ENCODE measurements around the gene LILRA2. TPM values are rescaled to one million over a fixed set of nuclear protein-coding genes. Genes with fewer than 3 reads are reported as not detected.

LILRA2 gene
- total and polyA plus RNA-seq, 2 experiments from 2014 or later: not detected

DNA sequence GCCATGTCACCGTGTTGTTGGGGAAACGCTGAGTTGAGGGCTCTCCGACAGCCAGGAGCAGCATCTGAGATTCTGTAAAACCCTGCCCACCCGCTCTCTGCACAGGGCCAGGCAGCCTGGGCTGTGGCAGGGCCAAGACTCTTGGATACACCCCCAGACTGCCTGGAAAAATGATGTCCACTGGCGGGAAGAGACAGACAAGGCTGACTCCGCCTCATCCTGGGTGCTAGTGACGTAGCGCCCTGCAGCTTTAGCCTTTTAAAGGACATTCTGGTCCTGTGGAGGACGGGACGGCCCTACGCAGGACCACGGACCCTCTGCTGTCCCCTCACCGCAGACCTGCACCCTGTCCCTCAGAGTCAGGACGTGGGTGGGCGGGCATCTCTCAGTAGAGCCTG lies 20.7 kb upstream of the LILRA2 start:
- H3K27me3 Mint-ChIP-seq (ENCODE audit: insufficient read depth, low read depth, poor library complexity): peaks cover 3% of the 10 kb centered on the region
- Histone ChIP-seq H3K36me3 (ENCODE audit: insufficient read depth) (no peaks in the 10 kb centered on the region), H3K4me1 (ENCODE audit: insufficient read depth) (no peaks in the 10 kb centered on the region), H3K4me2 (no peak overlapping the region), H3F3A (replicated peaks; ENCODE audit: low read depth) (no peaks in the 10 kb centered on the region), H3K4me3 (no peak overlapping the region), H4K20me1 (replicated peaks; ENCODE audit: insufficient read depth) (no peaks in the 10 kb centered on the region), H3K79me2 (replicated peaks; ENCODE audit: insufficient read depth) (no peaks in the 10 kb centered on the region), H3K27me3 (ENCODE audit: insufficient read depth) (no peaks in the 10 kb centered on the region), H3K27ac (ENCODE audit: low read depth) (no peak overlapping the region), H2AFZ (no peak overlapping the region), H3K9me2 (ENCODE audit: insufficient read depth) (no peaks in the 10 kb centered on the region)
- no peak for ATAC-seq
- H3K9me3 Mint-ChIP-seq: peaks cover 94% of the 10 kb centered on the region
- H3K4me3 Mint-ChIP-seq: no peak overlapping the region
- TF ChIP-seq ZNF114 (CRISPR knock-in tag; IDR thresholded peaks at IDR 0.05) (no peak), CREB1 (CRISPR knock-in tag; IDR thresholded peaks at IDR 0.05; ENCODE audit: low read depth) (no peak), NANOG (IDR thresholded peaks at IDR 0.05; ENCODE audit: borderline replicate concordance) (no peak), POLR2AphosphoS5 (IDR thresholded peaks at IDR 0.05; ENCODE audit: low read depth) (no peak), EZH2 (IDR thresholded peaks at IDR 0.05; ENCODE audit: low read depth, unreplicated experiment) (no peak), ZNF331 (CRISPR knock-in tag; IDR thresholded peaks at IDR 0.05; ENCODE audit: low read depth) (no peak), STAT1 (IDR thresholded peaks at IDR 0.05; ENCODE audit: unreplicated experiment) (no peak)
- TF ChIP-seq, protein P1, sequence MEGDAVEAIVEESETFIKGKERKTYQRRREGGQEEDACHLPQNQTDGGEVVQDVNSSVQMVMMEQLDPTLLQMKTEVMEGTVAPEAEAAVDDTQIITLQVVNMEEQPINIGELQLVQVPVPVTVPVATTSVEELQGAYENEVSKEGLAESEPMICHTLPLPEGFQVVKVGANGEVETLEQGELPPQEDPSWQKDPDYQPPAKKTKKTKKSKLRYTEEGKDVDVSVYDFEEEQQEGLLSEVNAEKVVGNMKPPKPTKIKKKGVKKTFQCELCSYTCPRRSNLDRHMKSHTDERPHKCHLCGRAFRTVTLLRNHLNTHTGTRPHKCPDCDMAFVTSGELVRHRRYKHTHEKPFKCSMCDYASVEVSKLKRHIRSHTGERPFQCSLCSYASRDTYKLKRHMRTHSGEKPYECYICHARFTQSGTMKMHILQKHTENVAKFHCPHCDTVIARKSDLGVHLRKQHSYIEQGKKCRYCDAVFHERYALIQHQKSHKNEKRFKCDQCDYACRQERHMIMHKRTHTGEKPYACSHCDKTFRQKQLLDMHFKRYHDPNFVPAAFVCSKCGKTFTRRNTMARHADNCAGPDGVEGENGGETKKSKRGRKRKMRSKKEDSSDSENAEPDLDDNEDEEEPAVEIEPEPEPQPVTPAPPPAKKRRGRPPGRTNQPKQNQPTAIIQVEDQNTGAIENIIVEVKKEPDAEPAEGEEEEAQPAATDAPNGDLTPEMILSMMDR (conservative IDR thresholded peaks at IDR 0.05; ENCODE audit: low read depth in 2 of 2): no peak
- TF ChIP-seq, protein P2, sequence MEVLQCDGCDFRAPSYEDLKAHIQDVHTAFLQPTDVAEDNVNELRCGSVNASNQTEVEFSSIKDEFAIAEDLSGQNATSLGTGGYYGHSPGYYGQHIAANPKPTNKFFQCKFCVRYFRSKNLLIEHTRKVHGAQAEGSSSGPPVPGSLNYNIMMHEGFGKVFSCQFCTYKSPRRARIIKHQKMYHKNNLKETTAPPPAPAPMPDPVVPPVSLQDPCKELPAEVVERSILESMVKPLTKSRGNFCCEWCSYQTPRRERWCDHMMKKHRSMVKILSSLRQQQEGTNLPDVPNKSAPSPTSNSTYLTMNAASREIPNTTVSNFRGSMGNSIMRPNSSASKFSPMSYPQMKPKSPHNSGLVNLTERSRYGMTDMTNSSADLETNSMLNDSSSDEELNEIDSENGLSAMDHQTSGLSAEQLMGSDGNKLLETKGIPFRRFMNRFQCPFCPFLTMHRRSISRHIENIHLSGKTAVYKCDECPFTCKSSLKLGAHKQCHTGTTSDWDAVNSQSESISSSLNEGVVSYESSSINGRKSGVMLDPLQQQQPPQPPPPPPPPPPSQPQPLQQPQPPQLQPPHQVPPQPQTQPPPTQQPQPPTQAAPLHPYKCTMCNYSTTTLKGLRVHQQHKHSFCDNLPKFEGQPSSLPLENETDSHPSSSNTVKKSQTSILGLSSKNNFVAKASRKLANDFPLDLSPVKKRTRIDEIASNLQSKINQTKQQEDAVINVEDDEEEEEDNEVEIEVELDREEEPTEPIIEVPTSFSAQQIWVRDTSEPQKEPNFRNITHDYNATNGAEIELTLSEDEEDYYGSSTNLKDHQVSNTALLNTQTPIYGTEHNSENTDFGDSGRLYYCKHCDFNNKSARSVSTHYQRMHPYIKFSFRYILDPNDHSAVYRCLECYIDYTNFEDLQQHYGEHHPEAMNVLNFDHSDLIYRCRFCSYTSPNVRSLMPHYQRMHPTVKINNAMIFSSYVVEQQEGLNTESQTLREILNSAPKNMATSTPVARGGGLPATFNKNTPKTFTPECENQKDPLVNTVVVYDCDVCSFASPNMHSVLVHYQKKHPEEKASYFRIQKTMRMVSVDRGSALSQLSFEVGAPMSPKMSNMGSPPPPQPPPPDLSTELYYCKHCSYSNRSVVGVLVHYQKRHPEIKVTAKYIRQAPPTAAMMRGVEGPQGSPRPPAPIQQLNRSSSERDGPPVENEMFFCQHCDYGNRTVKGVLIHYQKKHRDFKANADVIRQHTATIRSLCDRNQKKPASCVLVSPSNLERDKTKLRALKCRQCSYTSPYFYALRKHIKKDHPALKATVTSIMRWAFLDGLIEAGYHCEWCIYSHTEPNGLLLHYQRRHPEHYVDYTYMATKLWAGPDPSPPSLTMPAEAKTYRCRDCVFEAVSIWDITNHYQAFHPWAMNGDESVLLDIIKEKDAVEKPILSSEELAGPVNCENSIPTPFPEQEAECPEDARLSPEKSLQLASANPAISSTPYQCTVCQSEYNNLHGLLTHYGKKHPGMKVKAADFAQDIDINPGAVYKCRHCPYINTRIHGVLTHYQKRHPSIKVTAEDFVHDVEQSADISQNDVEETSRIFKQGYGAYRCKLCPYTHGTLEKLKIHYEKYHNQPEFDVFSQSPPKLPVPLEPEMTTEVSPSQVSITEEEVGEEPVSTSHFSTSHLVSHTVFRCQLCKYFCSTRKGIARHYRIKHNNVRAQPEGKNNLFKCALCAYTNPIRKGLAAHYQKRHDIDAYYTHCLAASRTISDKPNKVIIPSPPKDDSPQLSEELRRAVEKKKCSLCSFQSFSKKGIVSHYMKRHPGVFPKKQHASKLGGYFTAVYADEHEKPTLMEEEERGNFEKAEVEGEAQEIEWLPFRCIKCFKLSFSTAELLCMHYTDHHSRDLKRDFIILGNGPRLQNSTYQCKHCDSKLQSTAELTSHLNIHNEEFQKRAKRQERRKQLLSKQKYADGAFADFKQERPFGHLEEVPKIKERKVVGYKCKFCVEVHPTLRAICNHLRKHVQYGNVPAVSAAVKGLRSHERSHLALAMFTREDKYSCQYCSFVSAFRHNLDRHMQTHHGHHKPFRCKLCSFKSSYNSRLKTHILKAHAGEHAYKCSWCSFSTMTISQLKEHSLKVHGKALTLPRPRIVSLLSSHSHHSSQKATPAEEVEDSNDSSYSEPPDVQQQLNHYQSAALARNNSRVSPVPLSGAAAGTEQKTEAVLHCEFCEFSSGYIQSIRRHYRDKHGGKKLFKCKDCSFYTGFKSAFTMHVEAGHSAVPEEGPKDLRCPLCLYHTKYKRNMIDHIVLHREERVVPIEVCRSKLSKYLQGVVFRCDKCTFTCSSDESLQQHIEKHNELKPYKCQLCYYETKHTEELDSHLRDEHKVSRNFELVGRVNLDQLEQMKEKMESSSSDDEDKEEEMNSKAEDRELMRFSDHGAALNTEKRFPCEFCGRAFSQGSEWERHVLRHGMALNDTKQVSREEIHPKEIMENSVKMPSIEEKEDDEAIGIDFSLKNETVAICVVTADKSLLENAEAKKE (CRISPR knock-in tag; IDR thresholded peaks at IDR 0.05): no peak
- no peak for DNase-seq (ENCODE audit: low spot score)
- no peaks in the 10 kb centered on the region for H3K4me1 Mint-ChIP-seq
- peaks cover 34% of the 10 kb centered on the region for H3K36me3 Mint-ChIP-seq (ENCODE audit: low read depth)
- no peak overlapping the region for H3K27ac Mint-ChIP-seq
